Stimulated activated effector memory CD8-positive, alpha-beta T cell treated with anti-CD3 and anti-CD28 coated beads, Interleukin-12 subunit alpha, Interleukin-12 subunit beta, amount 100 ng/mL, for 72 hours (primary cell): ENCODE results near the gene ZNF423.

Source experiments
- ATAC-seq: fragments of 150-1000 bp; cut with Tn5 transposase; 2 replicates; pipeline ENCODE4 v1.10.0; 2021
- DNase-seq, 2 donors: peaks; one replicate each; pipeline ENCODE4 v3.0.0; 2021 to 2022; ENCODE audit warnings: low spot score in 2 of 2
- H3K27ac Mint-ChIP-seq: one replicate; pipeline ENCODE4 v1.8.0; 2022; ENCODE audit warnings: mild to moderate bottlenecking, mixed read lengths
- H3K36me3 Mint-ChIP-seq: one replicate; pipeline ENCODE4 v1.8.0; 2022; ENCODE audit warnings: mild to moderate bottlenecking, mixed read lengths
- H3K4me1 Mint-ChIP-seq: one replicate; pipeline ENCODE4 v1.8.0; 2022; ENCODE audit warnings: mixed read lengths
- H3K4me3 Mint-ChIP-seq: one replicate; pipeline ENCODE4 v1.8.0; 2022; ENCODE audit warnings: mild to moderate bottlenecking, mixed read lengths
- H3K9me3 Mint-ChIP-seq: one replicate; pipeline ENCODE4 v1.8.0; 2022; ENCODE audit warnings: mixed read lengths

The ZNF423 gene

GRCh38 chr16:49775581-49775980 lies 80.3 kb downstream of the ZNF423 start:
- Mint-ChIP-seq H3K4me1 (no peaks in the 10 kb centered on the region), H3K9me3 (no peaks in the 10 kb centered on the region), H3K4me3 (no peak overlapping the region), H3K36me3 (no peaks in the 10 kb centered on the region), H3K27ac (no peak overlapping the region)
- no peak for DNase-seq
- no peak for ATAC-seq

GRCh38 chr16:49775018-49775417 lies 80.9 kb downstream of the ZNF423 start:
- ATAC-seq: no peak
- Mint-ChIP-seq H3K36me3 (no peaks in the 10 kb centered on the region), H3K9me3 (no peaks in the 10 kb centered on the region), H3K4me3 (no peak overlapping the region), H3K4me1 (no peaks in the 10 kb centered on the region), H3K27ac (no peak overlapping the region)
- DNase-seq: no peak

- ATAC-seq: no peak
- Mint-ChIP-seq H3K36me3 (no peaks in the 10 kb centered on the region), H3K4me1 (no peaks in the 10 kb centered on the region), H3K27ac (no peak overlapping the region), H3K9me3 (no peaks in the 10 kb centered on the region), H3K4me3 (no peak overlapping the region)
- no peak for DNase-seq
Measured at GRCh38 chr16:49773534-49774475, 82.1 kb downstream of the ZNF423 start.

GRCh38 chr16:49767998-49768397 lies 87.9 kb downstream of the ZNF423 start:
- Mint-ChIP-seq H3K36me3 (no peaks in the 10 kb centered on the region), H3K4me3 (no peak overlapping the region), H3K9me3 (no peaks in the 10 kb centered on the region), H3K4me1 (no peaks in the 10 kb centered on the region), H3K27ac (no peak overlapping the region)
- ATAC-seq: no peak
- no peak for DNase-seq

- Mint-ChIP-seq H3K4me3 (no peak overlapping the region), H3K9me3 (no peaks in the 10 kb centered on the region), H3K36me3 (no peaks in the 10 kb centered on the region), H3K4me1 (no peaks in the 10 kb centered on the region), H3K27ac (no peak overlapping the region)
- ATAC-seq (no peak), DNase-seq (no peak)
Measured at GRCh38 chr16:49767414-49767813, 88.5 kb downstream of the ZNF423 start.

GRCh38 chr16:49766225-49766624 lies 89.7 kb downstream of the ZNF423 start:
- Mint-ChIP-seq H3K4me3 (no peak overlapping the region), H3K4me1 (no peaks in the 10 kb centered on the region), H3K9me3 (no peaks in the 10 kb centered on the region), H3K27ac (no peak overlapping the region), H3K36me3 (no peaks in the 10 kb centered on the region)
- no peak for DNase-seq
- ATAC-seq: no peak

GRCh38 chr16:49763826-49764225 lies 92.1 kb downstream of the ZNF423 start:
- Mint-ChIP-seq H3K9me3 (no peaks in the 10 kb centered on the region), H3K36me3 (no peaks in the 10 kb centered on the region), H3K4me1 (no peaks in the 10 kb centered on the region), H3K27ac (no peak overlapping the region), H3K4me3 (no peak overlapping the region)
- DNase-seq (no peak), ATAC-seq (no peak)

GRCh38 chr16:49760815-49761214 lies 95.1 kb downstream of the ZNF423 start:
- Mint-ChIP-seq H3K36me3 (no peaks in the 10 kb centered on the region), H3K4me3 (no peak overlapping the region), H3K27ac (no peak overlapping the region), H3K9me3 (no peaks in the 10 kb centered on the region), H3K4me1 (peaks cover 2% of the 10 kb centered on the region)
- DNase-seq (no peak), ATAC-seq (no peak)

GRCh38 chr16:49757559-49758069 lies 98.3 kb downstream of the ZNF423 start:
- Mint-ChIP-seq H3K27ac (no peak overlapping the region), H3K4me3 (no peak overlapping the region), H3K9me3 (no peaks in the 10 kb centered on the region), H3K36me3 (peaks cover 6% of the 10 kb centered on the region), H3K4me1 (peaks cover 11% of the 10 kb centered on the region)
- ATAC-seq (no peak), DNase-seq (no peak)

- no peak overlapping the region for H3K4me3 Mint-ChIP-seq
- ATAC-seq (no peak), DNase-seq (no peak)
- peaks cover 11% of the 10 kb centered on the region for H3K4me1 Mint-ChIP-seq
- no peaks in the 10 kb centered on the region for H3K9me3 Mint-ChIP-seq
- H3K27ac Mint-ChIP-seq: no peak overlapping the region
- peaks cover 6% of the 10 kb centered on the region for H3K36me3 Mint-ChIP-seq
Measured at GRCh38 chr16:49756775-49757558, 98.9 kb downstream of the ZNF423 start.

GRCh38 chr16:49755716-49756505 lies 100.0 kb downstream of the ZNF423 start:
- no peak overlapping the region for H3K4me3 Mint-ChIP-seq
- no peak overlapping the region for H3K27ac Mint-ChIP-seq
- H3K9me3 Mint-ChIP-seq: no peaks in the 10 kb centered on the region
- peaks cover 6% of the 10 kb centered on the region for H3K36me3 Mint-ChIP-seq
- DNase-seq (no peak), ATAC-seq (no peak)
- H3K4me1 Mint-ChIP-seq: peaks cover 11% of the 10 kb centered on the region

- H3K36me3 Mint-ChIP-seq: peaks cover 6% of the 10 kb centered on the region
- DNase-seq (no peak), ATAC-seq (no peak)
- H3K27ac Mint-ChIP-seq: no peak overlapping the region
- H3K4me1 Mint-ChIP-seq: peaks cover 11% of the 10 kb centered on the region
- no peaks in the 10 kb centered on the region for H3K9me3 Mint-ChIP-seq
- no peak overlapping the region for H3K4me3 Mint-ChIP-seq
Measured at GRCh38 chr16:49755313-49755620, 100.6 kb downstream of the ZNF423 start.

GRCh38 chr16:49754495-49755312 lies 101.2 kb downstream of the ZNF423 start:
- H3K4me3 Mint-ChIP-seq: no peak overlapping the region
- no peak for ATAC-seq
- no peak for DNase-seq
- peaks cover 6% of the 10 kb centered on the region for H3K36me3 Mint-ChIP-seq
- peaks cover 11% of the 10 kb centered on the region for H3K4me1 Mint-ChIP-seq
- no peak overlapping the region for H3K27ac Mint-ChIP-seq
- H3K9me3 Mint-ChIP-seq: no peaks in the 10 kb centered on the region

- no peak overlapping the region for H3K4me3 Mint-ChIP-seq
- H3K27ac Mint-ChIP-seq: no peak overlapping the region
- peaks cover 6% of the 10 kb centered on the region for H3K36me3 Mint-ChIP-seq
- peaks cover 6% of the 10 kb centered on the region for H3K4me1 Mint-ChIP-seq
- H3K9me3 Mint-ChIP-seq: no peaks in the 10 kb centered on the region
- DNase-seq (no peak), ATAC-seq (no peak)
Measured at GRCh38 chr16:49750341-49751000, 105.4 kb downstream of the ZNF423 start.
